ENCODE measurements around the gene NAGLU.
A peak's percentile ranks its signal among the peaks of the same experiment; 100 is the strongest.
"Not testable (repeated sequence)": the region's sequence is repeated elsewhere in the genome, so short reads cannot be mapped to it uniquely, and the experiment has no call there.

Gene NAGLU

DNA sequence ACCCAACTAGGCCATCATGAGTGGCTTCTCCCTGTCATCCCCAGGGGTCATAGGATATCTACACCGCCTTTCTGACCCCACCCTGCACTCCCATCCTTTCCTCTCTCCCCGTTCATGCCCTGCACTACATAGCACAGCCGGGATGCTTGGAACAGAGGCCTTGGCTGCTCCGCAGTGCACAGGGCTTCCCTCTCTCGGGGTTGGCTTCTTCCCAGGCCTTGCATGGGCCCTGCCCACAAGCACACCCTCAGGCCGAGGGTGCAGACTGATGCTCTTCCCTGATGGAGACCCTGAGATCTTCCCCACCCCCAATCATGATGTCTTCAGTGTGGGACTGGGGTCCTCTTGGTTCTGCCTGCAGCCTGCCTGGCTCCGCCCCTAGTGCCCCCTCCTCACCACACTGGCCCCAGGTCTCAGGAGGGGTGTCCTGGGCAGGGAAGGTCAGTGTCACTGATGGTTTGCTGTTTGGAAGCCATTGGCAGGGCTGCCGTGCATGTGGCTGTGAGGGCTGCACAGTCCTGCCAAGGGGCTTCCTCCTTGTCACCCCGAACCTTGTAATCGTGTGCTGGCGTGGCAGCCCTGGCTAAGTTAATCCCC is 14.3 kb upstream of the NAGLU start:
- no peak for DNase-seq

DNA sequence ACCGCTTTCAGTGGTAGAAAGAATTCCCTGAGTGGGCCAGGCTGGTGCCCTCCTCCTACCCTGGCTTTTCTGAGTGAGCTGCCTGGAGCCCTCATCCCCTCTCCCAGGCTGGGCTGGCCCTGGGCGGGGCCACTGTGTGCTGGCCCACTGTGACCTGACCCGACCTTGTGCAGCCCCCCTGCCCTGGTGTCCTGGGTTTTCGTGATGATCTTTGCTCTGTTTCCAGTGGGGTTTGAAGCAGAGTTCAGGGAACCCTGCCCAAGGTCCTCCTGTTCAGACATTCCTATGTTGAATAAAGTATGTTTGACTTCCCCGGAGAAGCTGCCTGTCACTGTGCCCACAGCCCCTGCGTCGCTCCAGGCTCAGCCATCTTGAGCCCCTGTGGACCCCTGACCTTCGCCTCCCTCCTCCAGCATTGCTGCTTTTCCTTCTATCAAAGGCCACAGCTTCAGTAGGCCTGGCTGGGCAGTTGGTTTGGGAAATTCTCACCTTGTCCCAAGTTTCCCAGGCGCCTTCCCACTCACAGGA is 13.7 kb upstream of the NAGLU start:
- DNase-seq: no peak

DNA sequence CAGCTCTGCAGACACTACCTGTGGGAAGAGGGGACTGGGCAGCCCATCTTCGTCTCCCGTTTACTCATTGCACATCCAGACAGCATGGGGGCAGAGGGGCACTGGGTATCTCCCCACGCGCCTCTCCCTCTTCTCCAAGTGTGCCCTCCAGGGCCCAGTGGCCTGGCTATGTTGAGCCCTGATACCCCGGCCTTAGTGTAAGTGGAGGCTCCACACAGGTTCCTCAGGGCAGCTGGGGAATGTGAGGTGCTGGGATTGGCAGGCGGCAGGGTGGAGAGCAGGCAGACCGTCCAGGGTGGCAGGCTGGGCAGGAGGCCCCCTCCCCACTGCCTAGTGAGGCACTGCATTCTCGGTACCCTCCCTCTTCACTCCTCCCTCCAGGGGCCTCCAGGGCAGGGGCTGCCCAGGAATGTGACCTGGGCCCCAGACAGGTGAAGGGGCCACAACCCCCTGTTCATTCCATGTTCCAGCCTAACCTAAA is 13.2 kb upstream of the NAGLU start:
- no peak for DNase-seq

DNA sequence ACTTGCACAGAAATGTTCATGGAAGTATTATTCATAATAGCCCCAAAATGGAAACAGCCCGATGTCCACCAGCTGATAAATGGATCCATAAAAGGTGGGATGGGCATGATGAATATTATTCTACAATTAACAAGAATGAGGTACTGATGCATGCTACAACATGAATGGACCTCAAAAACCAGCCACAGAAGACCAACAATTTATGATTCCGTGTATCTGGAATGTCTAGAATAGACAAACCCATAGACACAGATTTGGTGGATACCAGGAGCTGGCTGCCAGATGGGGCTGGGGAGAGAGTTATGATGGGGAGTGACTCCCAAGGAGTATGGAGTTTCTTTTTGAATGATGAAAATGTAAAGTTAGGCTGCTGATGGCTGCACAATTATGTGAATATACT is 10.8 kb upstream of the NAGLU start:
- no peak for DNase-seq

DNA sequence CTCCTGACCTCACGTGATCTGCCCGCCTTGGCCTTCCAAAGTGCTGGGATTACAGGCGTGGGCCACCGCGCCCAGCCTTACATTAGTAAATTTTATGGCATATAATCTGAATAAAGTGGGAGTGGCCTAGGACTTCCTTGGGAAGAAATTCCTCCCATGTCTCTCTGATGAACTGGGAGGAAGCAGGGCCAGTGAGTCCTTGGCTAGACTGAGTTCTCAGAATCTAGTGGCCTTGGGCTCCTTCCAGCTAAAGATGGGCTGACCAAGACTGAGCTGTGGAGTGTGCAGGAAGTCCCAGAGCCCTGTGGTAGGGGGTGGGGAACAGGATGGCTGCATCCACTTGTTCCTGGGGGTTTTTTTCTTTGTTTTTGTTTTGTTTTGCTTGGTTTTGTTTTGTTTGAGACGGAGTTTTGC is 10.0 kb upstream of the NAGLU start:
- DNase-seq: no peak

DNA sequence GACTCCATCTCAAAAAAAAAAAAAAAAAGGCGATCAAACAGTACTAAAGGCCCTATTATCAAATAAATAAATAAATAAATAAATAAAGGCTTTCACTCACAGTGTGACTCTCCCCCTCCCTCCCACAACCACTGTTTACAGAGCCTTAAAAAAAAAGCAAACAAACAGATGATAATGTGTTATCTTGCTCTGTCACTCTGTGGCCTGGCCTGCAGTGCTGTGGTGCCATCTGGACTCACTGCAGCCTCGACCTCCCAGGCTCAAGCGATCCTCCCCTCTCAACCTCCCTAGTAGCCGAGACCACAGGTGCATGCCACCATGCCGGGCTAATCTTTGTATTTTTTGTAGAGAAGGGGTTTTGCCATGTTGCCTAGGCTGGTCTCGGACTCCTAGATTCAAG is 8.1 kb upstream of the NAGLU start:
- no peak for DNase-seq

DNA sequence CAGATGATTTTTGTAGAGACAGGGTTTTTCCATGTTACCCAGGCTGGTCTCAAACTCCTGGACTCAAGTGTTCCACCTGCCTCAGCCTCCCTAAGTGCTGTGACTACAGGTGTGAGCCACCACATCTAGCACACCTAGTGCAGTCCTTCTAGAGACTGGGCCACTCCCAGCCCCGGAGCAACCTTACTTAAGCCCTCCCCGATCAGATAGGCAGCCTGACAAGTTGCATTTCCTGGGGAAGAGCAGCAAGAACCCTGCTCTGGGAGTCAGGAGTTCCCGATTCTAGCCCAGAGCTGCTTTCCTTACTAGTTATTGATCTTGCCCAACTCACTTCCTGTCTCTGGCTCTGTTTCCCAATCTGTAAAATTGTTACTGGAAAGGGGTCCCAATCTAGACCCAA is 7.0 kb upstream of the NAGLU start:
- DNase-seq: no peak

DNA sequence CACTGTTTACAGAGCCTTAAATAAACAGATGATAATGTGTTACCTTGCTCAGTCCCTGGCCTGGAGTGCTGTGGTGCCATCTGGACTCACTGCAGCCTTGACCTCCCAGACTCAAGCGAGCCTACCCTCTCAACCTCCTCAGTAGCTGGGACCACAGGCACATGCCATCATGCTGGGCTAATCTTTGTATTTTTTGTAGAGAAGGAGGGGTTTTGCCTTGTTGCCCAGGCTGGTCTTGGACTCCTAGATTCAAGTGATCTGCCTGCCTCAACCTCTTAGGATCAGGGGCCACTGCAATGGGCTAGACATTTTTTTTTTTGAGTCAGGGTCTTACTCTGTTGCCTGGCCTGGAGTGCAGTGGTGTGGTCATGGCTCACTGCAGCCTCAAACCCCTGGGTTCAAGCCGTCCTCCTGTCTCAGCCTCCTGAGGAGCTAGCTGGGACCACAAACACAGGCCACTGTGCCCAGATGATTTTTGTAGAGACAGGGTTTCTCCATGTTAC is 5.0 kb upstream of the NAGLU start:
- no peak for DNase-seq

DNA sequence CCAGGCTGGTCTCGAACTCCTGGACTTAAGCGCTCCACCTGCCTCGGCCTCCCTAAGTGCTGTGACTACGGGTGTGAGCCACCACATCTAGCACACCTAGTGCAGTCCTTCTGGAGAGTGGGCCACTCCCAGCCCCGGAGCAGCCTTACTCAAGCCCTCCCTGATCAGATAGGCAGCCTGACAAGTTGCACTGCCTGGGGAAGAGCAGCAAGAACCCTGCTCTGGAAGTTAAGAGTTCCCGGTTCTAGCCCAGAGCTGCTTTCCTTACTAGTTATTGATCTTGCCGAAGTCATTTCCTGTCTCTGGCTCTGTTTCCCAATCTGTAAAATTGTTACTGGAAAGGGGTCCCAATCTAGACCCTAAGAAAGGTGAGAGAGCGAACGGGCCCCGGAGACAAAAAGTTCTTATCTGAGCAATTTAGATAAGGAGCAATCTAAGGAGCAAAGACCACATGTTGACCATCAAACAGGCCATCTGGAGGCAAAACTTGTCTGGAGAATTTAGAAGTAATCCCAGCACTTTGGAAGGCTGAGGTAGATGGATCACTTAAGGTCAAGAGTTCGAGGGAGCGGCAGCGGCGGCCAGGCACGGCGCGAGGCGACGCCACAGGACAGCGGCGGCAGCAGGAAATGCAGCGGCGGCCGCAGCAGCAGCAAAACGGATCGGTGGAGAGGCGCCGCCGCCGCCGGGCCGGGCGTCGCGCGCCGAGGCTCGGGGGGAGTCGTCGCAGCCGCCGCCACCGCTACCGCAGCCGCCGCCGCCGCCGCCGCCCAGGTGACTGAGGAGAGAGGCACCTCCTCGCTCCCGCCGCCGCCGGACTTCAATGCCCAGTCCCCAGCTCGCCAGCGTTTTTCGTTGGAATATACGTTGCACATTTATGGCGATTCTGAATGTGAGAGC is 4.3 kb upstream of the NAGLU start:
- DNase-seq: no peak

DNA sequence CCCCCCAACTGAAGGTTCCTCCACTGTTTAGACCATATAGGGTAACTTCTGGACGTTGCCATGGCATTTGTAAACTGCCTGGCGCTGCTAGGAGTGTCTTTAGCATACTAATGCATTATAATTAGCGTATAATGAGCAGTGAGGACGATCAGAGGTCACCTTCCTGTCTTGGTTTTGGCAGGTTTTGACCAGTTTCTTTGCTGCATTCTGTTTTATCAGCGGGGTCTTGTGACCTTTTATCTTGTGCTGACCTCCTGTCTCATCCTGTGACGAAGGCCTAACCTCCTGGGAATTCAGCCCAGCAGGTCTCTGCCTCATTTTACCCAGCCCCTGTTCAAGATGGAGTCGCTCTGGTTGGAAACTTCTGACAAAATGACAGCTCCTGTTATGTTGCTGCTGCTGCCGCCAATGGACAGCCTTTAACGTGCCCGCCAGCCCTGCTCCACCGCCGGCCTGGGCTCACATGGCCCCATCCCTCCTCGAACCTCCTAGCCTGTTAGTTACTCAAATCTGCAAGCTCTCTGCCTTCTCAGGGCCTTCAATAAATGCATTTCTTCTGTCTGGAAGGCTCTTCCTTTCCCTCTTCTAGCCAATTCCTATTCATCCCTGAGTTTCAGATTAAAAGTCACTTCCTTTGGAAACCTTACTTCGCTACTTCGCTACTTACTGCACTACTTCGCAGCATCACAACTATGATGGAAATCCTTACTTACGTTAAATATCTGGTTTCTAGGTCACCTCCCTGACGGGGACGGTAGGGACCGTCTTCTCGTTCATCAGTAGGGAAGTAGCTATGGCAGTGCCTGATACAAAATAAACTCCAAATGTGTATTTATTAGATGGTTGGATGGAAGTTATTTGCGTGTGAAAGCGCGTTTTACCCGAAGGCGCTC is 640 bp upstream of the NAGLU start:
- DNase-seq: no peak

DNA sequence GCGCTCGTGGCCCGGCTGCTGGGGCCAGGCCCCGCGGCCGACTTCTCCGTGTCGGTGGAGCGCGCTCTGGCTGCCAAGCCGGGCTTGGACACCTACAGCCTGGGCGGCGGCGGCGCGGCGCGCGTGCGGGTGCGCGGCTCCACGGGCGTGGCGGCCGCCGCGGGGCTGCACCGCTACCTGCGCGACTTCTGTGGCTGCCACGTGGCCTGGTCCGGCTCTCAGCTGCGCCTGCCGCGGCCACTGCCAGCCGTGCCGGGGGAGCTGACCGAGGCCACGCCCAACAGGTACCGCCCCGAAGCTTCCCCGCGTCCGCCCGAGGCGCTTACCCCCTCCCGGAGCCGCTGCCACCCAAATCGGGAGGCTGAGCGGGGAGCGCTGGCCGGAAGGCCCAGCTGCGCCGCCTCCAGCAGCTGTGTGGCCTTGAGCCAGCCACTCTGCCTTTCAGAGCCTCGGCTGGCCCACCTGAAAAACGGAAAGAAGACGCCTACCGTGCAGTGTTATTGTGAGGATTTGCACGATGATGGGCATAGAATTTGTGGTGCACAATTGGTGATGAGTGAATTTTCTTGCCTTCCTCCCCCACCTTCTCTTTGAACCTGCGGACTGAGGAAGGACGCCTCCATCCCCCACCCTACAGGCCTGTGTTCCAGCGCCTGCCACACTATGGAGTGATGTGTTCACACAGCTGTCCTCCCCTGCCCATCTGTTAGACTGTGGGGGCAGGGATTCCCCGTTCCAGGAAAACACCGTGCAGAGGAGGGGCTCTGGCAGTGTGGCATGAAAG is 523 bp downstream of the NAGLU start:
- peak in 1 of 2 experiments; percentile 44 for DNase-seq

DNA sequence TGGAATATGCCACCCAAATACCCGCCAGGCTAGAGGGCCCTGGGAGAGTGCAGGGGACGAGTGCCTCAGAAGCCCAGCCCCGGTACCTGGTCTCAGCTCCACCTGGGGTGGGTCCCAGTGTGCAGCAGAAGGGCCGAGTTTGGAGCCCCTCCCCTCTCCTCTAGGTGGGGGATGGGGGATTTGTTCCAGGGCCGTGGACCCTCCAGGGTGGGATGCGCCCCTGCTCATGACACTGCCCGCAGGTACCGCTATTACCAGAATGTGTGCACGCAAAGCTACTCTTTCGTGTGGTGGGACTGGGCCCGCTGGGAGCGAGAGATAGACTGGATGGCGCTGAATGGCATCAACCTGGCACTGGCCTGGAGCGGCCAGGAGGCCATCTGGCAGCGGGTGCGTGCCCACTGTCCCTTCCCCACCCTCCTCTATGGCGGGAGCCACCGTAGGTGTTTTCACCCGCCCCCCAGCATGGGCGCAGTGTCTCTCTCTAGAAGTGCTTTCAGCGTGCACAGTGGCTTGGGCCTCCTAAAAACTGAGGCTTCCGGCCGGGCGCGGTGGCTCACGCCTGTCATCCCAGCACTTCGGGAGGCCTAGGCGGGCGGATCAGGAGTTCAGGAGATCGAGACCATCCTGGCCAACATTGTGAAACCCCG is 1.2 kb downstream of the NAGLU start:
- no peak for DNase-seq

DNA sequence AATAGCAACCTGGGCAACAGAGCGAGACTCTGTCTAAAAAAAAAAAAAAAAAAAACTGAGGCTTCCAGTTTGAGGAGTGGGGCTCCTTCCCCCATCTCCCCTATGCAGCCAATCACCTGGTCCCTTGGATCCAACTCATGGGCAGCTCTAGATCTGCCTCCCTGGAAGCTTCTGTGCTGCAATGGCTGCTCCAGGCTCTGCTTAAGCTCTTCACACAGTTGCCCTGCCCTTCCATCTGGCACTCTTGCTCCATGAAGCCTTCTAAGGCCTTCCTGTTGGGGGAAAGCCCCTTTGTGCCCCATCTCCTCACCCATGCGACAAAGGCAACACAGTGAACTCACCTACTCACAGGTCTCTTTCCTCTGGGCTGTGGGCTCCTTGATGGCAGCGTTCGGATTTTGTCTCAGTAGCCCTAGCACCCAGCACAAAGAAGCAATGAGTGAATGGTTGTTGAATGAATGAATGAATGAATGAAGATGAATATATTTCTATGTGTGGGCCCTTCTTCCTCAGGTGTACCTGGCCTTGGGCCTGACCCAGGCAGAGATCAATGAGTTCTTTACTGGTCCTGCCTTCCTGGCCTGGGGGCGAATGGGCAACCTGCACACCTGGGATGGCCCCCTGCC is 1.9 kb downstream of the NAGLU start:
- DNase-seq: no peak

DNA sequence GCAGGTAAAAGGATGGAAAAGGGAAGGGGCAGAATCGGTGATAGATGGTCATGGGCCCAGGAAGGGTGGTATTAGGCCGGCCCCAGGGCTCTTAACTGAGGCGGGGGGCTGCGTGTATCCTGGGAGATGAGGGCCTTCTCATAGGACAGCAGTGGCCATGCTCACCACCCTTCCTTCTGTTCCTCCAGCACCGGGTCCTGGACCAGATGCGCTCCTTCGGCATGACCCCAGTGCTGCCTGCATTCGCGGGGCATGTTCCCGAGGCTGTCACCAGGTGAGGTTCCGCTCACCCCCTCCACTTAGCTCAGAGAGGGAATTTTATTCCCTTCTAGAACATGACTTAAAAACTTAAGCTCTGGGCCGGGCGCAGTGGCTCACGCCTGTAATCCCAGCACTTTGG is 2.4 kb downstream of the NAGLU start:
- DNase-seq: no peak

DNA sequence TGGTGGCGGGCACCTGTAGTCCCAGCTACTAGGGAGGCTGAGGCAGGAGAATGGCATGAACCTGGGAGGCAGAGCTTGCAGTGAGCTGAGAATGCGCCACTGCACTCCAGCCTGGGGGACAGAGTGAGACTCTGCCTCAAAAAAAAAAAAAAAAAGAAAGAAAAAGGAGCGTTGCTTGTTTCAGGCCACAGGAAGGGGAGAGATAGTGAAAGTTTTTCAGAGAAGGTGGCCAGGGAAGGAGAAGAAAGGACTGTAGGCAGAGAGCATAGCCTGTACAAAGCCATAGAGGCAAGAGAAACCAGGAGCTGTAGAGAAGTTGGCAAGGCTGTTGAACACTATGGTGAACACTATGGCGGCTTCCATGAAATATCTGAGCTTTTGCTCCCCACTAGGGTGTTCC is 4.5 kb downstream of the NAGLU start:
- not testable (repeated sequence) for DNase-seq

DNA sequence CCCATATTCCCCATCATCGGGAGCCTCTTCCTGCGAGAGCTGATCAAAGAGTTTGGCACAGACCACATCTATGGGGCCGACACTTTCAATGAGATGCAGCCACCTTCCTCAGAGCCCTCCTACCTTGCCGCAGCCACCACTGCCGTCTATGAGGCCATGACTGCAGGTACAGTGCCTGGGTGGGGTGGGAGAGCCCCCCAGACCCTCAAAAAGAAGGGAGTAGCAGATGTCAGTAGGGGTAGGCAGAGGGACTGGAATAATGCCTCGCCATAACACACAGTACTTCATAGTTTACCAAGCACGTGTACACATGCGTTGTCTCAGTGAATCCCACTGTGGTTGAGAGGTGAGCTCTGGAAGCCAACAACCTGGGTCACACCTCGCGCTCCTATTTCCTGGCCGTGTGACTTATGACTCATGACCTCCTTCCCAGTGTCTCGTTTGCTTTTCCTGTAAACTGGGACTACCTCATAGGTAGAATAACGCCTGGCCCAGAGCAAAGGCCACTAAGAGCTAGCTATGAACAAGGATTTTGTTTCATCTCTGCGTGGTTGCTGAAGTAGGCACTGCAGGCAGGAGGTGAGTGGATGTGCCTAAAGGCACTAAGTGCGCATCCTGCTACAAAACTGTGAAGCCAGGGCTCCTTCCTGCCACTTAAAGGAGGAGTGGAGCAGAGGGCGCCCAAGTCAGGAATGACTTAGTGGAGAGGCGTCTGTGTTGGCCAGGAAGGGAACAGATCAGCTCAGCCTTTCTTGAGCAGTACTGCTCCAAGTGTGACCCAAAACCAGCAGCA is 5.2 kb downstream of the NAGLU start:
- DNase-seq: no peak

DNA sequence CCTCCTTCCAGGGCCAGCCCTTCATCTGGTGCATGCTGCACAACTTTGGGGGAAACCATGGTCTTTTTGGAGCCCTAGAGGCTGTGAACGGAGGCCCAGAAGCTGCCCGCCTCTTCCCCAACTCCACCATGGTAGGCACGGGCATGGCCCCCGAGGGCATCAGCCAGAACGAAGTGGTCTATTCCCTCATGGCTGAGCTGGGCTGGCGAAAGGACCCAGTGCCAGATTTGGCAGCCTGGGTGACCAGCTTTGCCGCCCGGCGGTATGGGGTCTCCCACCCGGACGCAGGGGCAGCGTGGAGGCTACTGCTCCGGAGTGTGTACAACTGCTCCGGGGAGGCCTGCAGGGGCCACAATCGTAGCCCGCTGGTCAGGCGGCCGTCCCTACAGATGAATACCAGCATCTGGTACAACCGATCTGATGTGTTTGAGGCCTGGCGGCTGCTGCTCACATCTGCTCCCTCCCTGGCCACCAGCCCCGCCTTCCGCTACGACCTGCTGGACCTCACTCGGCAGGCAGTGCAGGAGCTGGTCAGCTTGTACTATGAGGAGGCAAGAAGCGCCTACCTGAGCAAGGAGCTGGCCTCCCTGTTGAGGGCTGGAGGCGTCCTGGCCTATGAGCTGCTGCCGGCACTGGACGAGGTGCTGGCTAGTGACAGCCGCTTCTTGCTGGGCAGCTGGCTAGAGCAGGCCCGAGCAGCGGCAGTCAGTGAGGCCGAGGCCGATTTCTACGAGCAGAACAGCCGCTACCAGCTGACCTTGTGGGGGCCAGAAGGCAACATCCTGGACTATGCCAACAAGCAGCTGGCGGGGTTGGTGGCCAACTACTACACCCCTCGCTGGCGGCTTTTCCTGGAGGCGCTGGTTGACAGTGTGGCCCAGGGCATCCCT is 7.4 kb downstream of the NAGLU start:
- DNase-seq: no peak

DNA sequence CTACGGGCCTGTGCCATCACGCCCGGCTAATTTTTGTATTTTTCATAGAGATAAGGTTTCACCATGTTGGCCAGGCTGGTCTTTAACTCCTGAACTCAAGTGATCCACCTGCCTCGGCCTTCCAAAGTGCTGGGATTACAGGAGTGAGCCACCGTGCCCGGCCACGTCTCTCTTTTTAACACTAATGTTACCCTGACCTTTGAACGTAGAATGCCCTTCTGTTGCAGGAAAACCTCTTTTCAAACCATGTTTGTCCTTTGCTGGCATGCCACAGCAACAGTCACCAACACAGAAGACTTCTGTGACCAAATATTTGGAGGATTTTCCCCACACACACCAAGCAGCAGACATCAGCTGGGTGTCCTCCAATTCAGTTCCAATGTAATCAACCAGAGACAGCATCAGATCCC is 8.8 kb downstream of the NAGLU start:
- DNase-seq: no peak

Measured in cerebellar nuclear complex (tissue), 1 donor.